HAP-1 (cell line): ENCODE results near the gene PIGW.

Experiments
- DNase-seq, 2 experiments: peaks; one replicate each; pipeline ENCODE4 v3.0.0-alpha.2; 2016 to 2020; ENCODE audit warnings: low spot score in 2 of 2
- H3K27me3 ChIP-seq: fragments of 250-450 bp; sonication (Bioruptor Pico); 2 replicates; pipeline ENCODE4 v1.5.1; 2020; ENCODE audit warnings: low read depth, mild to moderate bottlenecking, moderate library complexity
- H3K36me3 ChIP-seq: fragments of 250-450 bp; sonication (Bioruptor Pico); replicated peaks from 2 replicates; pipeline ENCODE4 v1.5.1; 2020; ENCODE audit warnings: mild to moderate bottlenecking
- H3K4me1 ChIP-seq: fragments of 250-450 bp; sonication (Bioruptor Pico); 2 replicates; pipeline ENCODE4 v1.5.1; 2020; ENCODE audit warnings: mild to moderate bottlenecking
- H3K4me3 ChIP-seq: fragments of 250-450 bp; sonication (Bioruptor Pico); 2 replicates; pipeline ENCODE4 v1.5.1; 2020; ENCODE audit warnings: mild to moderate bottlenecking, moderate library complexity
- H3K9me3 ChIP-seq: fragments of 250-450 bp; sonication (Bioruptor Pico); 2 replicates; pipeline ENCODE4 v1.5.1; 2020; ENCODE audit warnings: mild to moderate bottlenecking, moderate library complexity
- in situ Hi-C: fragments of 300-500 bp; cut with MboI; formaldehyde crosslinking; loops from 3 replicates; pipeline ENCODE4 v1.14.3; 2020; ENCODE audit warnings: low sequenced_read_pairs, inconsistent platforms, mixed read lengths

PIGW gene

DNA sequence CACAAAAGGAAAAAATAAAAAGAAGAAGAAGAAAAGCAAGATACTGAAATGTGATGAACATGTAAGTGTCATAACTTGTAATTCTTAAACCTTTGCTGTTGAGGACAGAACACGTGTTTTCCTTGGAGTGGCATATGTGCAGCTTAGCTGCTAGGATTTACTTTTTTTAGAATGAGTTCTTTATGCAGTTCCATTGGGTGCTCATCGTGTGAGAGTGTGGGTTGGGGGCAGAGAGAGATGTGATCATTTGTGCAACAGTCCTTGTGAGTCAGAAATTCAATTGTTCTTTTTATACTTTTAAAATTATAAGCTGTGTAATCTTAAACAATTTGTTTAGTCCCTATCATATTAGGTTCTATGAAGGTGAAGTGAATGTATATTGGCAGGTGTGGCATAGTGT is 51.4 kb downstream of the PIGW start:
- H3K36me3 ChIP-seq = peaks cover 53% of the 10 kb centered on the region
- no peaks in the 10 kb centered on the region for H3K9me3 ChIP-seq
- in situ Hi-C loops = no loop called here
- no peaks in the 10 kb centered on the region for H3K4me1 ChIP-seq
- H3K4me3 ChIP-seq = no peak overlapping the region
- no peak for DNase-seq
- H3K27me3 ChIP-seq = no peaks in the 10 kb centered on the region
